ENCODE data around the gene BCL2.
"Not testable (repeated sequence)": the region's sequence is repeated elsewhere in the genome, so short reads cannot be mapped to it uniquely, and the experiment has no call there.

BCL2 gene

GRCh38 chr18:63258749-63259566 is 60.6 kb downstream of the BCL2 start:
- DNase-seq (ENCODE audit: low read depth in 2 of 2): no peak

- no peak for DNase-seq (ENCODE audit: low read depth in 2 of 2)
Measured at GRCh38 chr18:63257453-63257852, 62.1 kb downstream of the BCL2 start.

GRCh38 chr18:63255435-63255834 is 64.1 kb downstream of the BCL2 start:
- no peak for DNase-seq (ENCODE audit: low read depth in 2 of 2)

- no peak for DNase-seq (ENCODE audit: low read depth in 2 of 2)
Measured at GRCh38 chr18:63254716-63255399, 64.7 kb downstream of the BCL2 start.

- DNase-seq (ENCODE audit: low read depth in 2 of 2): no peak
Measured at GRCh38 chr18:63253428-63254372, 65.9 kb downstream of the BCL2 start.

GRCh38 chr18:63253014-63253413 is 66.6 kb downstream of the BCL2 start:
- no peak for DNase-seq (ENCODE audit: low read depth in 2 of 2)

- no peak for DNase-seq (ENCODE audit: low read depth in 2 of 2)
Measured at GRCh38 chr18:63249771-63250170, 69.8 kb downstream of the BCL2 start.

- no peak for DNase-seq (ENCODE audit: low read depth in 2 of 2)
Measured at GRCh38 chr18:63247926-63248325, 71.6 kb downstream of the BCL2 start.

GRCh38 chr18:63247506-63247905 is 72.1 kb downstream of the BCL2 start:
- no peak for DNase-seq (ENCODE audit: low read depth in 2 of 2)

- DNase-seq (ENCODE audit: low read depth in 2 of 2): no peak
Measured at GRCh38 chr18:63245600-63245999, 74.0 kb downstream of the BCL2 start.

- DNase-seq (ENCODE audit: low read depth in 2 of 2): no peak
Measured at GRCh38 chr18:63244607-63245006, 75.0 kb downstream of the BCL2 start.

GRCh38 chr18:63241760-63242159 is 77.8 kb downstream of the BCL2 start:
- no peak for DNase-seq (ENCODE audit: low read depth in 2 of 2)

- no peak for DNase-seq (ENCODE audit: low read depth in 2 of 2)
Measured at GRCh38 chr18:63241317-63241712, 78.3 kb downstream of the BCL2 start.

- no peak for DNase-seq (ENCODE audit: low read depth in 2 of 2)
Measured at GRCh38 chr18:63240531-63241316, 78.8 kb downstream of the BCL2 start.

GRCh38 chr18:63238693-63239075 is 80.9 kb downstream of the BCL2 start:
- no peak for DNase-seq (ENCODE audit: low read depth in 2 of 2)

- DNase-seq (ENCODE audit: low read depth in 2 of 2): no peak
Measured at GRCh38 chr18:63237881-63238692, 81.5 kb downstream of the BCL2 start.

- no peak for DNase-seq (ENCODE audit: low read depth in 2 of 2)
Measured at GRCh38 chr18:63236921-63237846, 82.4 kb downstream of the BCL2 start.

- DNase-seq (ENCODE audit: low read depth in 2 of 2): no peak
Measured at GRCh38 chr18:63236406-63236805, 83.2 kb downstream of the BCL2 start.

GRCh38 chr18:63235920-63236319 is 83.6 kb downstream of the BCL2 start:
- not testable (repeated sequence) for DNase-seq (ENCODE audit: low read depth in 2 of 2)

Measured in activated CD8-positive, alpha-beta memory T cell treated with anti-CD3 and anti-CD28 coated beads for 4 hours (primary cell).